Measurements from ENCODE around the gene ARRB1. TPM values are rescaled to one million over a fixed set of nuclear protein-coding genes. Genes with fewer than 3 reads are reported as not detected.

Gene ARRB1
- total RNA-seq, 1 donor from 2014 or later = 187 TPM

- ATAC-seq (no peak), DNase-seq (no peak)
- no peak overlapping the region for H3K4me3 ChIP-seq
- no peaks in the 10 kb centered on the region for H3K27me3 ChIP-seq (ENCODE audit: low read depth)
- H3K27ac ChIP-seq = no peak overlapping the region
- H3K36me3 ChIP-seq = peaks cover 73% of the 10 kb centered on the region
- peaks cover 59% of the 10 kb centered on the region for H3K4me1 ChIP-seq
- intact Hi-C loops (cut with DNase I) = no loop called here
- TF ChIP-seq CTCF (IDR thresholded peaks at IDR 0.05) = no peak
- H3K9me3 ChIP-seq = no peaks in the 10 kb centered on the region
Observed at GRCh38 chr11:75291741-75292140, 59.7 kb downstream of the ARRB1 start.

- Histone ChIP-seq H3K27ac (no peak overlapping the region), H3K9me3 (no peaks in the 10 kb centered on the region), H3K27me3 (ENCODE audit: low read depth) (no peaks in the 10 kb centered on the region), H3K4me3 (no peak overlapping the region), H3K4me1 (peaks cover 59% of the 10 kb centered on the region), H3K36me3 (peaks cover 75% of the 10 kb centered on the region)
- no peak for TF ChIP-seq CTCF (IDR thresholded peaks at IDR 0.05)
- no peak for DNase-seq
- intact Hi-C loops (cut with DNase I) = loop anchor here (10.0 kb wide), 1 partner anchor 95 kb away; no protein-coding TSS in a partner anchor
- ATAC-seq = no peak
Observed at GRCh38 chr11:75289919-75290318, 61.5 kb downstream of the ARRB1 start.

GRCh38 chr11:75289511-75289760, 62.0 kb downstream of the ARRB1 start:
- H3K27ac ChIP-seq = no peak overlapping the region
- ATAC-seq (no peak), DNase-seq (no peak)
- H3K9me3 ChIP-seq = no peaks in the 10 kb centered on the region
- peaks cover 59% of the 10 kb centered on the region for H3K4me1 ChIP-seq
- H3K27me3 ChIP-seq (ENCODE audit: low read depth) = no peaks in the 10 kb centered on the region
- H3K4me3 ChIP-seq = no peak overlapping the region
- H3K36me3 ChIP-seq = peaks cover 80% of the 10 kb centered on the region
- TF ChIP-seq CTCF (IDR thresholded peaks at IDR 0.05) = no peak
- intact Hi-C loops (cut with DNase I) = loop anchor here (10.0 kb wide), 1 partner anchor 95 kb away; no protein-coding TSS in a partner anchor

GRCh38 chr11:75287579-75287978, 63.9 kb downstream of the ARRB1 start:
- Histone ChIP-seq H3K36me3 (peaks cover 85% of the 10 kb centered on the region), H3K27ac (no peak overlapping the region)

GRCh38 chr11:75286826-75287465, 64.5 kb downstream of the ARRB1 start:
- Histone ChIP-seq H3K4me3 (no peak overlapping the region), H3K36me3 (peaks cover 87% of the 10 kb centered on the region), H3K4me1 (peaks cover 37% of the 10 kb centered on the region), H3K27ac (no peak overlapping the region), H3K9me3 (no peaks in the 10 kb centered on the region), H3K27me3 (ENCODE audit: low read depth) (no peaks in the 10 kb centered on the region)
- TF ChIP-seq CTCF (IDR thresholded peaks at IDR 0.05) = no peak
- DNase-seq (no peak), ATAC-seq (no peak)
- intact Hi-C loops (cut with DNase I) = loop anchor here (10.0 kb wide), 1 partner anchor 98 kb away; no protein-coding TSS in a partner anchor

More at GRCh38 chr11:75287579-75287978, 63.9 kb downstream of the ARRB1 start:
- ATAC-seq (no peak), DNase-seq (no peak)
- Histone ChIP-seq H3K4me1 (peaks cover 43% of the 10 kb centered on the region), H3K4me3 (no peak overlapping the region), H3K9me3 (no peaks in the 10 kb centered on the region), H3K27me3 (ENCODE audit: low read depth) (no peaks in the 10 kb centered on the region)
- TF ChIP-seq CTCF (IDR thresholded peaks at IDR 0.05) = no peak
- intact Hi-C loops (cut with DNase I) = loop anchor here (10.0 kb wide), 1 partner anchor 97 kb away; no protein-coding TSS in a partner anchor

Data from lower lobe of right lung (tissue), 2 donors.